NB4 (cell line): Measurements from ENCODE around the gene SPIN1.

Experiments used
- POLR2A ChIP-seq: IDR thresholded peaks from 2 replicates; pipeline ENCODE4 v1.6.1; 2011; ENCODE audit warnings: mild to moderate bottlenecking; ENCODE audit not compliant: insufficient read length; ENCODE audit errors: extremely low read depth
- TF ChIP-seq, protein P1 (sequence below): IDR thresholded peaks from one replicate; pipeline ENCODE4 v1.5.1; 2012; ENCODE audit warnings: low read depth, low read length
- TF ChIP-seq, protein P2 (sequence below): IDR thresholded peaks from 2 replicates; pipeline ENCODE4 v1.6.1; 2011; ENCODE audit warnings: low read depth, low read length

DNA sequence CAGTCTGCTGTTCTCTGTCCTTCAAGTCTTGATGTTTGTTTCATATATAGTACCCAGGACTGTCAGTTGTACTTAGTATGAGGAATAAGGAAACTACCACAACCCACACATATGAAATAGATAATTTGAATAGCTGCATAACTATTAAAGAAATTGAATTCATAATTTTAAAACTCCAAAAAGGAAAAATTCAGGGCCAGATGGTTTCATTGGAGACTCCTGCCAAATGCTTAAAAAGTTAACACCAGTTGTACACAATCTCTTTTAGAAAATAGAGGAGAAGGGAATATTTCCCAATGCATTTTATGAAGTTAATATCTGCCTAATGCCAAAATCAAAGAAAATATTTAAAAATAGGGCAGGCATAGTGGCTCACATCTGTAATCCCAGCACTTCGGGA, 24.6 kb upstream of the SPIN1 start:
- TF ChIP-seq, protein P1, sequence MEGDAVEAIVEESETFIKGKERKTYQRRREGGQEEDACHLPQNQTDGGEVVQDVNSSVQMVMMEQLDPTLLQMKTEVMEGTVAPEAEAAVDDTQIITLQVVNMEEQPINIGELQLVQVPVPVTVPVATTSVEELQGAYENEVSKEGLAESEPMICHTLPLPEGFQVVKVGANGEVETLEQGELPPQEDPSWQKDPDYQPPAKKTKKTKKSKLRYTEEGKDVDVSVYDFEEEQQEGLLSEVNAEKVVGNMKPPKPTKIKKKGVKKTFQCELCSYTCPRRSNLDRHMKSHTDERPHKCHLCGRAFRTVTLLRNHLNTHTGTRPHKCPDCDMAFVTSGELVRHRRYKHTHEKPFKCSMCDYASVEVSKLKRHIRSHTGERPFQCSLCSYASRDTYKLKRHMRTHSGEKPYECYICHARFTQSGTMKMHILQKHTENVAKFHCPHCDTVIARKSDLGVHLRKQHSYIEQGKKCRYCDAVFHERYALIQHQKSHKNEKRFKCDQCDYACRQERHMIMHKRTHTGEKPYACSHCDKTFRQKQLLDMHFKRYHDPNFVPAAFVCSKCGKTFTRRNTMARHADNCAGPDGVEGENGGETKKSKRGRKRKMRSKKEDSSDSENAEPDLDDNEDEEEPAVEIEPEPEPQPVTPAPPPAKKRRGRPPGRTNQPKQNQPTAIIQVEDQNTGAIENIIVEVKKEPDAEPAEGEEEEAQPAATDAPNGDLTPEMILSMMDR, result no peak
- TF ChIP-seq, protein P2, sequence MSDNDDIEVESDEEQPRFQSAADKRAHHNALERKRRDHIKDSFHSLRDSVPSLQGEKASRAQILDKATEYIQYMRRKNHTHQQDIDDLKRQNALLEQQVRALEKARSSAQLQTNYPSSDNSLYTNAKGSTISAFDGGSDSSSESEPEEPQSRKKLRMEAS, result no peak
- no peak for TF ChIP-seq POLR2A
